Tongue (tissue), 2 donors: Measurements from ENCODE around the gene RAPGEF4. TPM values are rescaled to one million over a fixed set of nuclear protein-coding genes. Genes with fewer than 3 reads are reported as not detected.
A peak's percentile ranks its signal among the peaks of the same experiment; 100 is the strongest.

Experiments used
- DNase-seq: peaks from one replicate; pipeline ENCODE4 v3.0.0-alpha.2; 2015
- total RNA-seq: library from RNA; depleted of rRNA; stranded (reverse); fragments of >200 nt; gene quantifications from one replicate; pipeline ENCODE4 v1.2.3, GENCODE V29; 2014

Gene RAPGEF4
- 11.3 TPM for total RNA-seq

DNA sequence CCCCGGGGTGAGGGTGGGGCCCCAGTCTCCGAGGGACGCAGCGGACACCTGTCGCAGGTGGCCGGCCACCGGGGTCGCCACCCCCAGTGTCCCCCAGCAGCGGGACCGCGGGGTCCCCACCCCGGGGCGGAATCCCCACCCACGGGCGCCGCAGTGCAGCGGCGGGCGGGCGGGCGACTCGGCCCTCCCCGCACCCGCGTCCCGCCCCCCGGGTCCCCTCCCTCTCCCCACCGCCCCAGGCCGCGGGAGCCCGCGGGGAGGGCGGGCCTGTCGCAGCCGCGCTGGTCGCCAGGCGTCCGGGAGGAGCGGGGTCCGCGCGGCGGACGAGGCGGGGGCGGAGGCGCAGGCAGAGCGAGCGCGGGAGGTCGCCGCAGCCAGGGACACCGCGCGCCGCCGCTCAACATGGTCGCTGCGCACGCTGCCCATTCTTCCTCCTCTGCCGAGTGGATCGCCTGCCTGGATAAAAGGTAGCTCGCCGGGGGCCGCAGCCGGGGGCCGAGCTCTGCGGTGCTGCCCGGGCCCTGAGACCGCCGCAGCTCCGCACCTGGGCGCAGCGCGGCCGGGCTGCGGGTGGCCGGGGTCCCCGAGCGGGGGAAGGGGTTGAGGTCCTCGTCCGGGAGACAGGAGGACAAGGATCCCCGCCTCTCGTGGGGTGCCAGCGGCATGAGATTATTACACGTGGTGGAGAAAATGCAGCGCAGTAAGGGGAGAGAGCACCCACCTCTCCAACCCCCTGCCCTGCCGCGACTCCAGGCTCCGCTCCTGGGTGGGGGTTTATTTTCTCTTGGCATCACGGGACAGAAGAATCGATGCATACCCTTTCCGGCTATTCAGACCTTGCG lies at the start of gene RAPGEF4:
RAPGEF4 (plus strand) TSS at position 264 of the 842 bp plus-strand sequence; CDS start at position 403, 139 bp downstream.
- peak; percentile 25 for DNase-seq

DNA sequence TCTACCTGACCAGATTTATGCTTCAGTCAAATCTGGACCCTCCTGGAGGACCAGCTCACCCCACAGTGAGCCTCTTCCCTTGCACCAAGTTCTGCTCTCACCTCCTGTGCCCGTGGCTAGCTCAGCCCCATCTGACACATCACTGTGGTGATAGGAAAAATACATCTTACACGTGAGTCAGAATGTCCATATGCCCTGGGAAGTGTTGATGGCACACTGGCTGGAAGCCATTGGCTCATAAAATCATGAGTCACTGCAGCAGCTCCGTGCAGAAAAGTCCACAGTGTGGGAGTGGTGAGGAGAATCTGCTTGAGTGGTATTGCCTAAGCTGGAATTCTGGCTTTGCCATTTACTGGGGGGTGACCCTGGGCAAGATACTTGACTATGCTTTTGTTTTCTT lies 42.6 kb upstream of the RAPGEF4 start:
- peak; percentile 18 for DNase-seq

DNA sequence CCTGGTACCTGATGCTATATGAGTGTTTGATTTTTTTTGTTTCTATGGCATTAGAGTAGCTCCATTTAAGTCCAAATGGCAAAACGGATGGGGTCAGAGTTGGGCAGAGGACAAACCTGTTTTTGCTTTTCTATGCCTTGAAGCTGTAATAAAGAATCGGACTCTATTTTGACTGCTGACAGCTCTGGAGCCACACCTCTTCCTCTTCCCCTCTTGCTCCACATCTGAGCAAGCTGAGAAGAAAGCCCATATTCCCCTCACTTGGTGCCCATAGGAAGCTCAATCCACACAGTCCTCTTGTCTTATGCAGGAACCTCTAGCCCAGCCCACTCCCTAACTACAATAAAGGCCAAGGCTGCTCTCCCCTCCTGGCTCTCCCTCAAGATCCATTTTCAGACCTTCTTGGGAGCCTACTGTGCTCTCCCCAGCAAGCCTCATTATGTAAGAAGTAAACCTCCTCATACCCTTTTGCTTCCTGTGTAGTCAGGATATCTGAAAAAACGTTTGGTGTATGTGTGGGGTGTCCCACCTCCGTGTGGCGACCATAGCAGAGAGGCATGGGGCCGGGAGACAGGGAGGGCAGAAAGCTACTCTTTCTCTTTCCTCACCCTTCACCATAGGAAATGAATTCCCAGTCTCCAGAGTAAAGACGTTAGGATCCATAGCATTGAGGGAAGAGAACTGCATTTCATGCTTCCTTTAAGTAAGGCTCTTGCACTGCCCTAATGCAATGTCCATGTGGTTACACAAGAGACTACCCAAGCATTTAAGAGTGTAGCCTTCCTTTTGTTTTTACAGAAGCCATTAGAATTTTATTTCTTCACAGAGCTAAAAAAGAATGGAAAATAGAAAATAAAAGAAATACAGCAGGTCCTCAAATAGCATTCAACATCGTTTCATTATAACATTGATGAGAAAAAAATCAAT lies 41.9 kb upstream of the RAPGEF4 start:
- no peak for DNase-seq

GRCh38 chr2:172697296-172697695 lies 38.3 kb upstream of the RAPGEF4 start:
- no peak for DNase-seq

- DNase-seq, result no peak
Observed at GRCh38 chr2:172698041-172698863, 37.4 kb upstream of the RAPGEF4 start.

GRCh38 chr2:172701250-172701649 lies 34.4 kb upstream of the RAPGEF4 start:
- no peak for DNase-seq

- peak; percentile 65 for DNase-seq
Observed at GRCh38 chr2:172702451-172702850, 33.2 kb upstream of the RAPGEF4 start.

DNA sequence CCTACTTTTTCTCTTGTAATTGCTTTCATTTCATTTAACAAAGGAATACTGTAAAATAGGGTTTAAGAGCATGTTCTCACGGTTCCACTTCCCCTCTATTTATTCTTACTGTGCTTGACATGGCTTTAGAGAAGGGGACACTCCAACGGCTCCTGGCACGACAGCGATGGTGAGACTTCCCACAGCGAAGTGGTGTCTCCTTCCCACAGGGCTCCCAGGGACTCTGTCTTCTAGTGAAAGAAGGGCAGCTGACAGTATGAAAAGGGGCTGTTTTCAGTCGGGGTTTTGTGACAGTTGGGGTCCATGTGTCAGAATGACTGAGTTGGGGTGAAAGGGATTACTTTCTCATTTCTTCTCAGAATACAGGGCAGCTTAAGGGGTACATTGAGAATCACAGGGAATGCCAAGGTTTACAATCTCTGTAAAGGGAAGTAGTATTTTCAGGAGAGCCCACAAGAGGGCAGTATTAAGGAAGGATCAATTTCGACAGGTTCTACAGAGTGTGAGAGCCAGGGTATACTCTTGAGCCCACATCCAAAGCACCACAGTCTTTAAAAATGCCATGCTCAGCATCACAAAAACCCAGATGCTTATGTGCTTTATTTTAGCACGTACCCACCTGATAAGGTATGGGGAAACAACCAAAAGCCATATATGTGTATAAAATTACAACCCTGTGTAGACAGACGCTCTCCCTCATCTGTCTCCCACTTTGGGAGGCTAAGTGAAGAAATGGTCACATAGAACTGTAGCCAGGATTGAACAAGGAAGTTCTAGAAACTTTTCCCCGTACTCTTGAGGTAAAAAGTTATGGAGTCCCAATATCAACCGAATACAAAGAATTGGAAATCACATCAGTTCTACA lies 31.3 kb upstream of the RAPGEF4 start:
- peak; percentile 35 for DNase-seq

- no peak for DNase-seq
Observed at GRCh38 chr2:172705352-172705751, 30.3 kb upstream of the RAPGEF4 start.

DNA sequence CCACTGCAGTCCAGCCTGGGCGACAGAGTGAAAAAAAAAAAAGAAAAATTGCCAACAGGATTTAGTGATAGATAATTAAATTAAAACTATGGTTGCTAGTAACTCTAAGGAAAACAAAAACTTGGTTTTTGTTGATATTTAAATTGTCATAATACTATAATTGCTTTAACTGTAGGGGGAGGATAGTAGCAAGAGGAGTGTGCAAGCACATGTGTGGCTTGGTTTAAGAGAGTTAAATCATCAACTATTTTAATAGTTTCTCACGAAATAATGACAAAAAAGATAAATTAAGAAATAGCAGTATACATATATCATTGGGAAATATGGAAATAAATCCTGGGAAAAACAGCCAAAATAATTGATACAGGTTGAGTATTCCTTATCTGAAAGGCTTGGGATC lies 27.4 kb upstream of the RAPGEF4 start:
- no peak for DNase-seq

DNA sequence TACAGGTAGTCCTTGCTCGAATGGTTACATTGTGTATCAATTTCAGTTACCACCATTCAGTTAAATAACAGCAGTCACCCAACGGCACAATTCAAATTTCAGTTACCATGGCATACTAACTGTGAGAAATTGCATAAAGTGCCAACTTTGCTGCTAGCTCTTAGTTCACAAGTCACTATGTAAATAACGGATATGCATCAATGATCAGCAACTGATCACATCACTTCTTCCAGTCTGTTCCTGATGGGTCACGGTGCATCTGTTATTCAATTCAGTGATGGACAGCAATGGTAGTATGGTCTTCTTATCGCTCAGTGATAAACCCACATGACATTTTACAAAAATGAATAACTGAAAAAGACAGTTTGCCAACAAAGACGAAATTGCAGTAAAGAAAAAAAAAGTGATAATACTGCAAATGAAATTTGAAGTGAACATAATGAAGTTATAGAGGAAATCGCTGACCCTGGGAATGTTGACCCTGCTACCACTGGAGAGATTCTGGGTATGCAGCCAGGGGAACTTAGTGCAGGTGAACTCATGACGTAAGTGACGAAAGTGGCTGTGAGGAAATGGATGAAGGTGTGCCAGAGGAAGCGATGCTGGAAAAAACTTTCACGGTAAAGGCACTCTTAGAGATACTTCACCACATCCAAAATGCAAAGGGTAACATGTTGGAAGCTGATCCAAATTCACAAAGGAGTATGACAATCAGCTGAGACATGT lies 25.9 kb upstream of the RAPGEF4 start:
- DNase-seq, result no peak

DNA sequence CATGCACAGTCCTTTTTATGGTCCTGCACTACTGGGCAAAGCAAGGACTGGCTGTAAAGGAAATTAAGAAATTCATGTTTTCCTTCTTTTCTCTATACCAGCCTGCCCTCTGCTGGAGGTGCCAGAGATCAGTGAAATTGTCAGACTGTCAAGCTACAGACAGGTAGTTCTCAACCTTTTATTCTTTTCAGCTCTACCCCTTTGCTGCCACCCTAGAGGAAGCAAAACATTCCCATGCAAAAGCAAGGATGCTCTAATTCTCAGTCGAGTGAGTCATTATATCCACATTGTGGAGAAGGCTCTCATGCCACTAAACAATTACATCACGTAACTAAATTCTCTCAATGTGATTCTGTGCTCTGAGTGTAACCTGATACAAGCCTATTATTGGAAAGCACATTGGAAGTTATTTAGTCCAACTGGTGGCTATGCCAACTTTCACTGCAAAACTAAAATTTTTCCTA lies 25.0 kb upstream of the RAPGEF4 start:
- peak; percentile 70 for DNase-seq

- no peak for DNase-seq
Observed at GRCh38 chr2:172711110-172711509, 24.5 kb upstream of the RAPGEF4 start.

- no peak for DNase-seq
Observed at GRCh38 chr2:172712251-172712650, 23.4 kb upstream of the RAPGEF4 start.

- DNase-seq, result no peak
Observed at GRCh38 chr2:172713365-172713875, 22.2 kb upstream of the RAPGEF4 start.

GRCh38 chr2:172722481-172722880 lies 13.2 kb upstream of the RAPGEF4 start:
- no peak for DNase-seq

- DNase-seq, result no peak
Observed at GRCh38 chr2:172723286-172723685, 12.4 kb upstream of the RAPGEF4 start.

DNA sequence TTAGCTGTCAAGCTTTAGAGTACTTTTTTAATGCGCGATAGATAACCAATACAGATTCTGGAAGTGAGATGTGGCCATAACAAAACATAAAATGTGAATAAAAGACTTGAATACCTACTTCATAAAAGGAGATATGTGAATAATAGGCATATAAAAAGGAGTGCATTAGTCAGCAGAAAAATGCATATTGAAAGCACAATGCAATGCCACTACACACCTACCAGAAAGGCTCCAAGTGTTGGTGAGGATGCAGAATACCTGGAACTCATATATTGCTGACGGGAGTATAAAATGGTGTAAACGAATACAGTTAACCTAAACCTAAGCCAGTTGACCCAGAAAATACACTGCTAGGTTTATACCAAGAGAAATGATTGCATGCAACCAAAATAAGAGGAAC lies 10.9 kb upstream of the RAPGEF4 start:
- no peak for DNase-seq

GRCh38 chr2:172725284-172725683 lies 10.4 kb upstream of the RAPGEF4 start:
- DNase-seq, result no peak

DNA sequence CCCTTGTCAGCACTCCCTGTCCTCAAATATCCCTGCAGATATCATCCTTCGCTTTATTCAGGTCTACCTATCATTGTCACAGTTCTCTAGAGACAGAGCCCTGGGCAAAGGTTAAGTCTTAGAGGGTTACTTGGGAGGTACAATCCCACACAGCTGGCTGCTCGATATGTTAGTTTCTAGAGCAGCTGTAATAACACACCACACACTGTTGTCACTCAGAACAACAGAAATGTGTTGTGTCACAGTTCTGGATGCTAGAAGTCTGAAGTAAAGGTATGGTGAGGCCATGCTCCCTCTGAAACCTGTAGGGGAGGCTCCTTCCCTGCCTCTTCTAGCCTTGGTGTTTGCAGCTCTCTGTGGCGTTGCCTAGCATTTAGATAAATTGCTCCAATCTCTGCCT lies 9.9 kb upstream of the RAPGEF4 start:
- DNase-seq, result no peak
